ENCODE data around the gene STON1.
"Not testable (repeated sequence)": the region's sequence is repeated elsewhere in the genome, so short reads cannot be mapped to it uniquely, and the experiment has no call there.

The STON1 gene

DNA sequence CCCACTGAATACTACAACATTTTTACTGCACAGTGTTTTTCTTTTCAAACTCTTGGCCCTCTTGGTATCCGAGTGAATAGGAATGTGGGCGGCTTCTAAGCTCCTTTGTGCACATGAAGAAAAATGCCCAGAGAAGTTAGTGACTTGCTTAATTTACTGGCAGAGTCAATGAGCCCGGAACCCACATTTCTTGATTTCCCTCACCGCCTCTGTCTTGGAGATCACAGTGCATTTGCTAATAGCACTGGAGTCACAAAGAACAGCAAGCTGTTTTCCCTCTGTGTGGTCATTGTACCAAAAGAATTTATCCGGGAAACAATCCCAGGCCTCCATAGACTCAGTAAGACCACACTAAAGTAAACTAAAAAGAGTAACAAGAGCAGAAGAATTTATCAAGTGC lies 18.9 kb downstream of the STON1 start:
- Histone ChIP-seq H3K9me3 (ENCODE audit: control insufficient read depth, insufficient read depth, low read depth, low read length) (no peaks in the 10 kb centered on the region), H3K4me1 (ENCODE audit: control insufficient read depth, insufficient read depth, low read length) (no peaks in the 10 kb centered on the region), H3K4me3 (ENCODE audit: low read depth, low read length) (no peak overlapping the region), H3K27ac (ENCODE audit: extremely low read depth, low read depth, low read length) (no peak overlapping the region), H3K36me3 (ENCODE audit: control insufficient read depth in 2 of 2, insufficient read depth in 1 of 2, low read length in 2 of 2) (no peaks in the 10 kb centered on the region; a peak in 1 of 3 replicates)
- TF ChIP-seq ZXDB (tag by site-specific recombination; IDR thresholded peaks at IDR 0.05) (no peak), ZNF785 (tag by site-specific recombination; IDR thresholded peaks at IDR 0.05) (no peak), WT1 (tag by site-specific recombination; IDR thresholded peaks at IDR 0.05) (no peak)
- POLR2A ChIA-PET, result no interaction called here
- CTCF ChIA-PET, result interaction anchor here (0.6 kb wide), 1 partner anchor 469 kb away, joined by 3 read pairs; no protein-coding TSS in a partner anchor

DNA sequence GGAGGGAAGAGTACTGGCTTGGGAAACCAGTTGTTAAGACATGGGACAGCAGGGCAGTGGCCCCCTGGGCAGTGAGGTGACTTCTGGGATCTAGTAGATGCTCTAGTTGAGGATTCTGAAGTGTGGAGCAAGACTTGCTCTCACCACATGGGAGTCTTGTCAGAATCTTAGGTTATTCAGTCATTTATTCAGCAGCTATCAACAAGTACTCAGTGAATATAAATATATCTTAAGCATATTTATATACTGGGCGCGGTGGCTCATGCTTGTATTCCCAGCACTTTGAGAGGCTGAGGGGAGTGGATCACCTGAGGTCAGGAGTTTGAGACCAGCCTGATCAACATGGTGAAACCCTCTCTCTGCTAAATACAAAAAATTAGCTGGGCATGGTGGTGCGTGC lies 20.0 kb downstream of the STON1 start:
- no peaks in the 10 kb centered on the region for H3K9me3 ChIP-seq (ENCODE audit: control insufficient read depth, insufficient read depth, low read depth, low read length)
- H3K27ac ChIP-seq (ENCODE audit: extremely low read depth, low read depth, low read length), result no peak overlapping the region
- no peak overlapping the region for H3K4me3 ChIP-seq (ENCODE audit: low read depth, low read length)
- ChIA-PET CTCF (no interaction called here), POLR2A (no interaction called here)
- TF ChIP-seq GFI1B (tag by site-specific recombination; IDR thresholded peaks at IDR 0.05), result no peak
- TF ChIP-seq ZNF473 (tag by site-specific recombination; IDR thresholded peaks at IDR 0.05), result no peak
- TF ChIP-seq, protein P1, sequence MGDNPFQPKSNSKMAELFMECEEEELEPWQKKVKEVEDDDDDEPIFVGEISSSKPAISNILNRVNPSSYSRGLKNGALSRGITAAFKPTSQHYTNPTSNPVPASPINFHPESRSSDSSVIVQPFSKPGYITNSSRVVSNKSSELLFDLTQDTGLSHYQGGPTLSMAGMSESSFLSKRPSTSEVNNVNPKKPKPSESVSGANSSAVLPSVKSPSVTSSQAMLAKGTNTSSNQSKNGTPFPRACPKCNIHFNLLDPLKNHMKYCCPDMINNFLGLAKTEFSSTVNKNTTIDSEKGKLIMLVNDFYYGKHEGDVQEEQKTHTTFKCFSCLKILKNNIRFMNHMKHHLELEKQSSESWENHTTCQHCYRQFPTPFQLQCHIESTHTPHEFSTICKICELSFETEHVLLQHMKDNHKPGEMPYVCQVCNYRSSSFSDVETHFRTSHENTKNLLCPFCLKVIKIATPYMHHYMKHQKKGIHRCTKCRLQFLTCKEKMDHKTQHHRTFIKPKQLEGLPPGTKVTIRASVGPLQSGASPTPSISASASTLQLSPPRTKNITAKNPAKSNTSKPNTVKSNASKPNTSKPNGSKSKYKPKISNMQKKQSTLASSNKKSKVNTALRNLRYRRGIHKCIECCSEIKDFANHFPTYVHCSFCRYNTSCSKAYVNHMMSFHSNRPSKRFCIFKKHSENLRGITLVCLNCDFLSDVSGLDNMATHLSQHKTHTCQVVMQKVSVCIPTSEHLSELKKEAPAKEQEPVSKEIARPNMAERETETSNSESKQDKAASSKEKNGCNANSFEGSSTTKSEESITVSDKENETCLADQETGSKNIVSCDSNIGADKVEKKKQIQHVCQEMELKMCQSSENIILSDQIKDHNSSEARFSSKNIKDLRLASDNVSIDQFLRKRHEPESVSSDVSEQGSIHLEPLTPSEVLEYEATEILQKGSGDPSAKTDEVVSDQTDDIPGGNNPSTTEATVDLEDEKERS (tag by site-specific recombination; IDR thresholded peaks at IDR 0.05), result no peak
- H3K36me3 ChIP-seq (ENCODE audit: control insufficient read depth in 2 of 2, insufficient read depth in 1 of 2, low read length in 2 of 2), result no peaks in the 10 kb centered on the region; a peak in 1 of 3 replicates
- H3K4me1 ChIP-seq (ENCODE audit: control insufficient read depth, insufficient read depth, low read length), result no peaks in the 10 kb centered on the region

DNA sequence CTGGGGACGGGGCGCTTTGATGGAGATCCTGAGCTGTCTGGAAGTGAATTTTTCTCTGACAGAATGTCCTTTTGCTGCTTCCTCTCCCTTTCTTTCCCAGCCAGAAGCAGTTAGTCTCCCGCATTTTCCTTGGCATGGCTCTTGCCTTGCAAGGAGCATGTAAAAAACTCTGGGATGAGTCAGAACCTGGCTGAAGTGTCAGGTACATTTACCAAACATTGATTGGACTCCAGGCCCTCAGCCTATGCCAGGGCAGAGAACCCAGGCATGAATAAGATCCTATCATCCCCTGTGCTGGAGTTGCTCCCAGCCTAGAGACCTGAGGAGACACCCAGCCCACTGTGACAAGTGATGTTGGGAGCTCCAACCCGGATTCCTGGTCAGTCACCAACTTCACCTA lies 21.6 kb downstream of the STON1 start:
- H3K9me3 ChIP-seq (ENCODE audit: control insufficient read depth, insufficient read depth, low read depth, low read length), result no peaks in the 10 kb centered on the region
- ChIA-PET POLR2A (no interaction called here), CTCF (no interaction called here)
- H3K4me3 ChIP-seq (ENCODE audit: low read depth, low read length), result no peak overlapping the region
- H3K36me3 ChIP-seq (ENCODE audit: control insufficient read depth in 2 of 2, insufficient read depth in 1 of 2, low read length in 2 of 2), result no peaks in the 10 kb centered on the region; a peak in 1 of 3 replicates
- TF ChIP-seq HOXA7 (CRISPR knock-in tag; IDR thresholded peaks at IDR 0.05; ENCODE audit: borderline replicate concordance) (no peak), ZNF335 (tag by site-specific recombination; conservative IDR thresholded peaks at IDR 0.05) (no peak), ZNF202 (tag by site-specific recombination; IDR thresholded peaks at IDR 0.05; ENCODE audit: borderline replicate concordance) (no peak), ZNF785 (tag by site-specific recombination; IDR thresholded peaks at IDR 0.05) (no peak), ZFP37 (tag by site-specific recombination; IDR thresholded peaks at IDR 0.05) (no peak), ZNF623 (tag by site-specific recombination; IDR thresholded peaks at IDR 0.05) (no peak), MYNN (tag by site-specific recombination; IDR thresholded peaks at IDR 0.05; ENCODE audit: borderline replicate concordance) (no peak), ZNF747 (tag by site-specific recombination; IDR thresholded peaks at IDR 0.05) (no peak), ZNF843 (tag by site-specific recombination; IDR thresholded peaks at IDR 0.05) (no peak), ZNF266 (tag by site-specific recombination; IDR thresholded peaks at IDR 0.05; ENCODE audit: low read depth) (no peak), ZNF600 (tag by site-specific recombination; IDR thresholded peaks at IDR 0.05) (no peak), OSR2 (tag by site-specific recombination; IDR thresholded peaks at IDR 0.05) (no peak)
- TF ChIP-seq, protein P2, sequence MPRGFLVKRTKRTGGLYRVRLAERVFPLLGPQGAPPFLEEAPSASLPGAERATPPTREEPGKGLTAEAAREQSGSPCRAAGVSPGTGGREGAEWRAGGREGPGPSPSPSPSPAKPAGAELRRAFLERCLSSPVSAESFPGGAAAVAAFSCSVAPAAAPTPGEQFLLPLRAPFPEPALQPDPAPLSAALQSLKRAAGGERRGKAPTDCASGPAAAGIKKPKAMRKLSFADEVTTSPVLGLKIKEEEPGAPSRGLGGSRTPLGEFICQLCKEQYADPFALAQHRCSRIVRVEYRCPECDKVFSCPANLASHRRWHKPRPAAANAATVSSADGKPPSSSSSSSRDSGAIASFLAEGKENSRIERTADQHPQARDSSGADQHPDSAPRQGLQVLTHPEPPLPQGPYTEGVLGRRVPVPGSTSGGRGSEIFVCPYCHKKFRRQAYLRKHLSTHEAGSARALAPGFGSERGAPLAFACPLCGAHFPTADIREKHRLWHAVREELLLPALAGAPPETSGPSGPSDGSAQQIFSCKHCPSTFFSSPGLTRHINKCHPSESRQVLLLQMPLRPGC (tag by site-specific recombination; IDR thresholded peaks at IDR 0.05), result no peak
- TF ChIP-seq, protein P3, sequence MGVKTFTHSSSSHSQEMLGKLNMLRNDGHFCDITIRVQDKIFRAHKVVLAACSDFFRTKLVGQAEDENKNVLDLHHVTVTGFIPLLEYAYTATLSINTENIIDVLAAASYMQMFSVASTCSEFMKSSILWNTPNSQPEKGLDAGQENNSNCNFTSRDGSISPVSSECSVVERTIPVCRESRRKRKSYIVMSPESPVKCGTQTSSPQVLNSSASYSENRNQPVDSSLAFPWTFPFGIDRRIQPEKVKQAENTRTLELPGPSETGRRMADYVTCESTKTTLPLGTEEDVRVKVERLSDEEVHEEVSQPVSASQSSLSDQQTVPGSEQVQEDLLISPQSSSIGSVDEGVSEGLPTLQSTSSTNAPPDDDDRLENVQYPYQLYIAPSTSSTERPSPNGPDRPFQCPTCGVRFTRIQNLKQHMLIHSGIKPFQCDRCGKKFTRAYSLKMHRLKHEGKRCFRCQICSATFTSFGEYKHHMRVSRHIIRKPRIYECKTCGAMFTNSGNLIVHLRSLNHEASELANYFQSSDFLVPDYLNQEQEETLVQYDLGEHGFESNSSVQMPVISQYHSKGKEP (tag by site-specific recombination; IDR thresholded peaks at IDR 0.05), result no peak
- no peaks in the 10 kb centered on the region for H3K4me1 ChIP-seq (ENCODE audit: control insufficient read depth, insufficient read depth, low read length)
- no peak overlapping the region for H3K27ac ChIP-seq (ENCODE audit: extremely low read depth, low read depth, low read length)

DNA sequence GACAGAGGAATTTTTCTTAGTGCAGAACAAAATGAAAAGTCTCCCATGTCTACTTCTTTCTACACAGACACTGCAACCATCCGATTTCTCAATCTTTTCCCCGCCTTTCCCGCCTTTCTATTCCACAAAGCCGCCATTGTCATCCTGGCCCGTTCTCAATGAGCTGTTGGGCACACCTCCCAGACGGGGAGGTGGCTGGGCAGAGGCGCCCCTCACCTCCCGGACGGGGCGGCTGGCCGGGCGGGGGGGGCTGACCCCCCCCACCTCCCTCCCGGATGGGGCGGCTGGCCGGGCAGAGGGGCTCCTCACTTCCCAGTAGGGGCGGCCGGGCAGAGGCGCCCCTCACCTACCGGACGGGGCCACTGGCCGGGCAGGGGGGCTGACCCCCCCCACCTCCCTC lies 25.1 kb downstream of the STON1 start:
- POLR2A ChIA-PET; CTCF ChIA-PET; H3K4me1 ChIP-seq (ENCODE audit: control insufficient read depth, insufficient read depth, low read length): not testable (repeated sequence)

More for the DNA sequence above, 25.1 kb downstream of the STON1 start:
- H3K36me3 ChIP-seq (ENCODE audit: control insufficient read depth in 2 of 2, insufficient read depth in 1 of 2, low read length in 2 of 2); H3K27ac ChIP-seq (ENCODE audit: extremely low read depth, low read depth, low read length); H3K4me3 ChIP-seq (ENCODE audit: low read depth, low read length); H3K9me3 ChIP-seq (ENCODE audit: control insufficient read depth, insufficient read depth, low read depth, low read length): not testable (repeated sequence)

Data from HEK293 (cell line).